Psoas muscle (tissue), 8 donors: ENCODE measurements around the gene SYNGAP1. TPM values are rescaled to one million over a fixed set of nuclear protein-coding genes. Genes with fewer than 3 reads are reported as not detected.
A peak's percentile ranks its signal among the peaks of the same experiment; 100 is the strongest.

Source experiments
- ATAC-seq, 4 donors: fragments of 200-7000 bp; cut with Tn5 transposase; one replicate each; pipeline ENCODE4 v1.9.1; 2020; ENCODE audit warnings: moderate library complexity in 3 of 4, mild to moderate bottlenecking in 2 of 4
- DNase-seq, 2 donors: peaks; one replicate each; pipeline ENCODE4 v3.0.0-alpha.2; 2020
- H3K27ac ChIP-seq: fragments of 200-600 bp; one replicate; pipeline ENCODE4 v1.8.0; 2022
- H3K27me3 ChIP-seq, 3 donors: fragments of 200-600 bp in 1 of 3; one replicate each; pipeline versions ENCODE4 v1.6.1 to v1.8.0; 2013 to 2022; ENCODE audit warnings: low read length in 2 of 3, mild to moderate bottlenecking in 2 of 3, moderate library complexity in 1 of 3; ENCODE audit not compliant: insufficient read depth in 3 of 3
- H3K36me3 ChIP-seq, 2 donors: fragments of 200-600 bp in 1 of 2; one replicate each; pipeline versions ENCODE4 v1.6.1 to v1.8.0; 2013 to 2022; ENCODE audit warnings: low read depth in 1 of 2, mild to moderate bottlenecking in 1 of 2, moderate library complexity in 1 of 2; ENCODE audit not compliant: insufficient read depth in 1 of 2
- H3K4me1 ChIP-seq: fragments of 200-600 bp; one replicate; pipeline ENCODE4 v1.8.0; 2022
- H3K4me3 ChIP-seq: fragments of 200-600 bp; one replicate; pipeline ENCODE4 v1.8.0; 2022; ENCODE audit warnings: mild to moderate bottlenecking
- H3K9me3 ChIP-seq: fragments of 200-600 bp; one replicate; pipeline ENCODE4 v1.8.0; 2022
- CTCF ChIP-seq: fragments of 200-600 bp; IDR thresholded peaks from one replicate; pipeline ENCODE4 v1.8.0; 2022; ENCODE audit warnings: antibody characterized with exemption
- WGBS, 3 donors: extraction: QIAGEN DNeasy Blood & Tissue Kit; methylation state at CpG; one replicate each; pipeline versions ENCODE4 v1.1.6 to v1.1.7; 2013; 5-methylcytosine and 5-hydroxymethylcytosine counted together
- intact Hi-C, 2 donors: fragments of 100-400 bp; cut with DNase I; formaldehyde crosslinking; loops; one replicate each; pipeline versions ENCODE4 v1.11.0 to v1.14.2; 2022
- polyA plus RNA-seq, 3 donors: library from polyadenylated mRNA; stranded (reverse); fragments of 200-250 nt; gene quantifications; one replicate each; pipeline ENCODE4 v1.2.3, GENCODE V29; 2013
- total RNA-seq, 4 donors: library from RNA; stranded (reverse); fragmentation: NEBNext Ultra II Directional in 2 of 4; extraction: Animal tissue kit (Norgen Biotek cat#: 25700) in 2 of 4; gene quantifications; one replicate each; pipeline versions ENCODE4 v1.2.1 to v1.2.4, GENCODE V29; 2021 to 2023
- donor health status: healthy with polysubstance abuse.
- donor health status: DM: no; HTN: no; CAD: no; lungs with moderate emphysema.
- donor health status: Bipolar disorder and iron deficiency.
- donor health status: healthy.
- donor health status: DM: yes; HTN: yes; CAD: no.
- donor health status: DM: no; HTN: no; CAD: no.
- donor health status: DM: no; HTN: no; CAD: no.
- donor health status: DM: yes; HTN: yes; CAD: no.

Gene SYNGAP1
- total and polyA plus RNA-seq, 7 donors: 0.70 to 4.3 (median 2.2) TPM

- H3K27me3 ChIP-seq: no peaks in the 10 kb centered on the region
- DNase-seq: no peak
- no peak overlapping the region for H3K4me3 ChIP-seq
- intact Hi-C loops: loop anchor here in 1 of 2 donors (10.0 kb wide), 1 partner anchor 130 kb away; the partner anchor contains the start of genes B3GALT4, RPS18 and VPS52
- ATAC-seq: no peak
- H3K36me3 ChIP-seq: no peaks in the 10 kb centered on the region
- H3K4me1 ChIP-seq: no peaks in the 10 kb centered on the region
- 88 to 93% (median 92%) methylated on average over 17 of the region's 17 CpGs for whole genome bisulfite sequencing, 3 donors
- no peaks in the 10 kb centered on the region for H3K9me3 ChIP-seq
- no peak overlapping the region for H3K27ac ChIP-seq
- TF ChIP-seq CTCF: no peak
These were observed 15.0 kb upstream of the SYNGAP1 start for GRCh38 chr6:33404884-33405283.

- intact Hi-C loops: loop anchor here in 1 of 2 donors (10.0 kb wide), 1 partner anchor 131 kb away; the partner anchor contains the start of genes B3GALT4, RPS18 and VPS52
- no peak for TF ChIP-seq CTCF
- Histone ChIP-seq H3K4me3 (no peak overlapping the region), H3K27me3 (no peaks in the 10 kb centered on the region), H3K27ac (no peak overlapping the region), H3K4me1 (no peaks in the 10 kb centered on the region), H3K9me3 (no peaks in the 10 kb centered on the region), H3K36me3 (no peaks in the 10 kb centered on the region)
- no peak for DNase-seq
- WGBS, 3 donors: 92 to 97% (median 93%) methylated on average over 15 of the region's 15 CpGs
- ATAC-seq: no peak
These were observed 14.4 kb upstream of the SYNGAP1 start for GRCh38 chr6:33405386-33405940.

GRCh38 chr6:33406126-33406525 lies 13.7 kb upstream of the SYNGAP1 start:
- Histone ChIP-seq H3K27me3 (no peaks in the 10 kb centered on the region), H3K27ac (no peak overlapping the region), H3K9me3 (no peaks in the 10 kb centered on the region), H3K36me3 (no peaks in the 10 kb centered on the region), H3K4me3 (no peak overlapping the region), H3K4me1 (no peaks in the 10 kb centered on the region)
- no peak for TF ChIP-seq CTCF
- intact Hi-C loops: loop anchor here in 1 of 2 donors (10.0 kb wide), 1 partner anchor 131 kb away; the partner anchor contains the start of genes B3GALT4, RPS18 and VPS52
- no peak for ATAC-seq
- 95 to 96% (median 96%) methylated on average over 17 of the region's 17 CpGs for WGBS, 3 donors
- DNase-seq: no peak

- peak; percentile 7 for TF ChIP-seq CTCF
- no peak overlapping the region for H3K27ac ChIP-seq
- H3K4me3 ChIP-seq: no peak overlapping the region
- peaks cover 5% of the 10 kb centered on the region for H3K4me1 ChIP-seq
- no peaks in the 10 kb centered on the region for H3K27me3 ChIP-seq
- no peaks in the 10 kb centered on the region for H3K9me3 ChIP-seq
- ATAC-seq: no peak
- peaks cover 0 to 2% of the 10 kb centered on the region in 2 donors for H3K36me3 ChIP-seq
- 79 to 80% (median 79%) methylated on average over 5 of the region's 5 CpGs for WGBS, 3 donors
- no peak for DNase-seq
- intact Hi-C loops: loop anchor here in 1 of 2 donors (10.0 kb wide), 1 partner anchor 132 kb away; the partner anchor contains the start of genes B3GALT4, RPS18 and VPS52
These were observed 12.6 kb upstream of the SYNGAP1 start for GRCh38 chr6:33407132-33407718.
